H9 (cell line): Measurements from ENCODE around the gene BBS2. TPM values are rescaled to one million over a fixed set of nuclear protein-coding genes. Genes with fewer than 3 reads are reported as not detected.

Experiments used
- DNase-seq: peaks from one replicate; pipeline ENCODE4 v3.0.0-alpha.2; 2017
- H2AFZ ChIP-seq: one replicate; pipeline ENCODE4 v1.6.1; 2013; ENCODE audit warnings: mild to moderate bottlenecking, low read length, control low read depth, moderate library complexity
- H2AK5ac ChIP-seq: 2 replicates; pipeline ENCODE4 v1.6.1; 2013; ENCODE audit warnings: low read length, control low read depth, mixed read lengths; ENCODE audit not compliant: insufficient read length
- H2BK120ac ChIP-seq: one replicate; pipeline ENCODE4 v1.6.1; 2013; ENCODE audit warnings: low read depth, mild to moderate bottlenecking, low read length, control low read depth, inconsistent platforms; ENCODE audit not compliant: poor library complexity, severe bottlenecking
- H2BK12ac ChIP-seq: 2 replicates; pipeline ENCODE4 v1.6.1; 2013; ENCODE audit warnings: low read length, control low read depth, mixed read lengths, low read depth; ENCODE audit not compliant: insufficient read length
- H2BK15ac ChIP-seq: 2 replicates; pipeline ENCODE4 v1.6.1; 2013; ENCODE audit warnings: low read depth, low read length, control low read depth
- H2BK20ac ChIP-seq: one replicate; pipeline ENCODE4 v1.6.1; 2013; ENCODE audit warnings: low read depth, mild to moderate bottlenecking, low read length, control low read depth, inconsistent platforms; ENCODE audit not compliant: poor library complexity, severe bottlenecking
- H2BK5ac ChIP-seq: 2 replicates; pipeline ENCODE4 v1.6.1; 2013; ENCODE audit warnings: low read length, control low read depth, mixed read lengths; ENCODE audit not compliant: insufficient read length
- H3K14ac ChIP-seq: 2 replicates; pipeline ENCODE4 v1.6.1; 2013; ENCODE audit warnings: low read length, control low read depth; ENCODE audit not compliant: insufficient read depth
- H3K18ac ChIP-seq: 2 replicates; pipeline ENCODE4 v1.6.1; 2013; ENCODE audit warnings: low read depth, mild to moderate bottlenecking, mixed read lengths, low read length, control low read depth; ENCODE audit not compliant: insufficient read length
- H3K23ac ChIP-seq: 2 replicates; pipeline ENCODE4 v1.6.1; 2013; ENCODE audit warnings: low read length, control low read depth, mixed read lengths, low read depth; ENCODE audit not compliant: insufficient read length
- H3K23me2 ChIP-seq: 2 replicates; pipeline ENCODE4 v1.6.1; 2013; ENCODE audit warnings: low read depth, mild to moderate bottlenecking, mixed read lengths, low read length, control low read depth; ENCODE audit not compliant: insufficient read length, poor library complexity, severe bottlenecking
- H3K27ac ChIP-seq: 2 replicates; pipeline ENCODE4 v1.5.1; 2013; ENCODE audit warnings: low read length, control low read depth, mixed read lengths, low read depth; ENCODE audit not compliant: insufficient read length
- H3K27me3 ChIP-seq: 2 replicates; pipeline ENCODE4 v1.6.1; 2013; ENCODE audit warnings: low read length, control low read depth, inconsistent platforms; ENCODE audit not compliant: insufficient read depth
- H3K4ac ChIP-seq: 2 replicates; pipeline ENCODE4 v1.6.1; 2013; ENCODE audit warnings: low read depth, mild to moderate bottlenecking, control low read depth, inconsistent platforms, low read length, moderate library complexity
- H3K4me1 ChIP-seq: 2 replicates; pipeline ENCODE4 v1.6.1; 2013; ENCODE audit warnings: low read length, control low read depth, inconsistent platforms; ENCODE audit not compliant: insufficient read depth
- H3K4me2 ChIP-seq: 2 replicates; pipeline ENCODE4 v1.6.1; 2013; ENCODE audit warnings: low read length, control low read depth, mixed read lengths; ENCODE audit not compliant: insufficient read length, insufficient read depth
- H3K56ac ChIP-seq: 2 replicates; pipeline ENCODE4 v1.6.1; 2013; ENCODE audit warnings: low read depth, mild to moderate bottlenecking, mixed read lengths, low read length, control low read depth; ENCODE audit not compliant: insufficient read length
- H3K79me1 ChIP-seq: 2 replicates; pipeline ENCODE4 v1.6.1; 2013; ENCODE audit warnings: low read depth, mild to moderate bottlenecking, moderate library complexity, low read length, control low read depth, inconsistent platforms; ENCODE audit not compliant: insufficient read depth, poor library complexity, severe bottlenecking
- H3K79me2 ChIP-seq: 2 replicates; pipeline ENCODE4 v1.6.1; 2013; ENCODE audit warnings: low read length, control low read depth, inconsistent platforms; ENCODE audit not compliant: insufficient read depth
- H3K9ac ChIP-seq: 2 replicates; pipeline ENCODE4 v1.6.1; 2013; ENCODE audit warnings: low read length, control low read depth, mixed read lengths; ENCODE audit not compliant: insufficient read length; ENCODE audit errors: extremely low read depth
- H3K9me3 ChIP-seq: one replicate; pipeline ENCODE4 v1.6.1; 2013; ENCODE audit warnings: low read depth, low read length, inconsistent platforms; ENCODE audit not compliant: control insufficient read depth
- H3T11ph ChIP-seq: one replicate; pipeline ENCODE4 v1.6.1; 2013; ENCODE audit warnings: mild to moderate bottlenecking, low read length, control low read depth, inconsistent platforms
- H4K20me1 ChIP-seq: one replicate; pipeline ENCODE4 v1.6.1; 2013; ENCODE audit not compliant: control insufficient read depth, insufficient read length, insufficient read depth
- H4K5ac ChIP-seq: 2 replicates; pipeline ENCODE4 v1.6.1; 2013; ENCODE audit warnings: low read depth, mild to moderate bottlenecking, mixed read lengths, low read length, control low read depth; ENCODE audit not compliant: insufficient read length
- H4K8ac ChIP-seq: replicated peaks from 2 replicates; pipeline ENCODE4 v1.6.1; 2013; ENCODE audit warnings: low read length, control low read depth, mixed read lengths, low read depth; ENCODE audit not compliant: insufficient read length
- H4K91ac ChIP-seq: 2 replicates; pipeline ENCODE4 v1.6.1; 2013; ENCODE audit warnings: low read depth, mild to moderate bottlenecking, moderate library complexity, mixed read lengths, low read length, control low read depth; ENCODE audit not compliant: insufficient read length
- H3K27ac Mint-ChIP-seq, 3 experiments: 2 replicates in 2 of 3; 3 replicates in 1 of 3; pipeline ENCODE4 v1.8.0; 2020 to 2021; ENCODE audit warnings: mixed read lengths in 3 of 3, mild to moderate bottlenecking in 1 of 3, moderate library complexity in 1 of 3
- H3K27me3 Mint-ChIP-seq: 2 replicates; pipeline ENCODE4 v1.8.0; 2021; ENCODE audit warnings: low read depth, mild to moderate bottlenecking, moderate library complexity, mixed read lengths
- H3K36me3 Mint-ChIP-seq, 3 experiments: 2 replicates in 2 of 3; 3 replicates in 1 of 3; pipeline ENCODE4 v1.8.0; 2020 to 2021; ENCODE audit warnings: low read depth in 3 of 3, mixed read lengths in 3 of 3; ENCODE audit not compliant: insufficient read depth in 1 of 3
- H3K4me1 Mint-ChIP-seq, 2 experiments: 2 replicates each; pipeline ENCODE4 v1.8.0; 2020; ENCODE audit warnings: mixed read lengths in 2 of 2
- H3K4me3 Mint-ChIP-seq, 2 experiments: 2 replicates in 1 of 2; 3 replicates in 1 of 2; pipeline ENCODE4 v1.8.0; 2020 to 2021; ENCODE audit warnings: mild to moderate bottlenecking in 2 of 2, mixed read lengths in 2 of 2, moderate library complexity in 1 of 2
- H3K9me3 Mint-ChIP-seq, 2 experiments: 2 replicates in 1 of 2; 3 replicates in 1 of 2; pipeline ENCODE4 v1.8.0; 2020; ENCODE audit warnings: mild to moderate bottlenecking in 2 of 2, mixed read lengths in 2 of 2, moderate library complexity in 1 of 2
- CTCF ChIP-seq: fragments of 200-600 bp; sonication (generic); conservative IDR thresholded peaks from 3 replicates; pipeline ENCODE4 v1.8.0; 2021; ENCODE audit warnings: antibody characterized with exemption, mild to moderate bottlenecking
- WGBS: extraction: QIAGEN DNeasy Blood & Tissue Kit; methylation state at CpG from one replicate; pipeline ENCODE4 v1.1.7; 2013; ENCODE audit warnings: missing lambda C conversion rate, low lambda C conversion rate, mixed read lengths; ENCODE audit not compliant: insufficient read length; ENCODE audit errors: extremely low coverage; 5-methylcytosine and 5-hydroxymethylcytosine counted together
- total RNA-seq: library from RNA; stranded (reverse); gene quantifications from 2 replicates; pipeline ENCODE4 v1.2.1, GENCODE V29; 2021

Gene BBS2
- total RNA-seq, 1 experiment from 2014 or later = 13.1 TPM

- H3K4me1 Mint-ChIP-seq = peaks cover 7% of the 10 kb centered on the region in 2 experiments; a peak in 3 of 4 replicates
- WGBS = no CpG with 5 or more reads among the region's 4 CpGs
- DNase-seq = no peak
- H2BK12ac ChIP-seq = no peak overlapping the region
- H2BK15ac ChIP-seq = no peak overlapping the region
- no peaks in the 10 kb centered on the region for H3K9me3 ChIP-seq
- H3K23ac ChIP-seq = no peak overlapping the region
- peaks cover 19% of the 10 kb centered on the region for H3K27me3 Mint-ChIP-seq
- no peak overlapping the region for H3K4ac ChIP-seq
- no peak for TF ChIP-seq CTCF
- no peak overlapping the region for H2BK20ac ChIP-seq
- no peak overlapping the region for H4K8ac ChIP-seq
- no peak overlapping the region for H4K91ac ChIP-seq
- no peak overlapping the region for H3K4me2 ChIP-seq
- no peak overlapping the region for H3T11ph ChIP-seq
- H3K27me3 ChIP-seq = no peaks in the 10 kb centered on the region
- H3K36me3 Mint-ChIP-seq = no peaks in the 10 kb centered on the region
- no peak overlapping the region for H2BK5ac ChIP-seq
- no peak overlapping the region for H3K18ac ChIP-seq
- H3K23me2 ChIP-seq = no peaks in the 10 kb centered on the region
- no peak overlapping the region for H4K5ac ChIP-seq
- no peak overlapping the region for H3K14ac ChIP-seq
- peaks cover 4 to 5% of the 10 kb centered on the region in 2 experiments; a peak in 4 of 5 replicates for H3K9me3 Mint-ChIP-seq
- no peak overlapping the region for H2AFZ ChIP-seq
- no peak overlapping the region for H3K56ac ChIP-seq
- no peaks in the 10 kb centered on the region for H3K79me1 ChIP-seq
- H3K4me1 ChIP-seq = no peaks in the 10 kb centered on the region
- H3K27ac Mint-ChIP-seq = no peak overlapping the region; a peak in 1 of 7 replicates
- no peaks in the 10 kb centered on the region for H4K20me1 ChIP-seq
- no peaks in the 10 kb centered on the region for H3K79me2 ChIP-seq
- no peak overlapping the region for H3K27ac ChIP-seq
- H3K4me3 Mint-ChIP-seq = no peak overlapping the region
- no peak overlapping the region for H2BK120ac ChIP-seq
- no peak overlapping the region for H3K9ac ChIP-seq
- no peak overlapping the region for H2AK5ac ChIP-seq
Measured at GRCh38 chr16:56539656-56540055, 19.8 kb upstream of the BBS2 start.
